SU-DHL-6 (cell line): ENCODE results near the gene FOXP2.
"Not testable (repeated sequence)": the region's sequence is repeated elsewhere in the genome, so short reads cannot be mapped to it uniquely, and the experiment has no call there.

Experiments used
- CTCF ChIP-seq: fragments of 200-600 bp; sonication (generic); IDR thresholded peaks from one replicate; pipeline ENCODE4 v1.5.1; 2017; ENCODE audit warnings: antibody characterized with exemption, mild to moderate bottlenecking, low read length, moderate library complexity; ENCODE audit not compliant: insufficient read depth, poor library complexity, severe bottlenecking
- EZH2phosphoT487 ChIP-seq: fragments of 200-600 bp; sonication (generic), shearing (Covaris generic); conservative IDR thresholded peaks from 2 replicates; pipeline ENCODE4 v1.6.1; 2018; ENCODE audit warnings: mild to moderate bottlenecking, antibody characterized with exemption, low read length, moderate library complexity, mixed read lengths

DNA sequence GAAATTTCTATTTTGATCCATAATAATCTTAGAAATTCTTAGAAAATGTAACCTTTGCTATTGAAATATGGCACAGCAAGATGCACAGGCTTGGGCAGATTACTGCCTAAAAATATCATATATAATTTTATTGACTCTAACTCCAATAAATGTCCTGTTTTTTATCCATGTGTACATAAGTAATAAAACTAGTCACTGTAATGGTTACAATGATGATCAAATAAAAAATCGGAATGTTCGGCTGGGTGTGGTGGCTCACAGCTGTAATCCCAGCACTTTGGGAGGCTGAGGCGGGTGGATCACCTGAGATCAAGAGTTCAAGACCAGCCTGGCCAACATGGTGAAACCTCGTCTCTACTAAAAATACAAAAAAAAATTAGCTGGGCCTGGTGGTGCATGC, 26.3 kb downstream of the FOXP2 start:
- not testable (repeated sequence) for TF ChIP-seq CTCF, EZH2phosphoT487
